Amniotic epithelial cell (primary cell): ENCODE results near the gene B4GAT1.
A peak's percentile ranks its signal among the peaks of the same experiment; 100 is the strongest.

Source experiments
- DNase-seq: peaks from one replicate; pipeline ENCODE4 v3.0.0-alpha.2; 2010; ENCODE audit warnings: low read depth

Gene B4GAT1

GRCh38 chr11:66336234-66337102 is 11.0 kb downstream of the B4GAT1 start, which contains the start of gene RIN1:
Gene RIN1, minus strand, starts transcription at chr11:66336434. Its CDS starts 32 bp downstream, at chr11:66336402.
- DNase-seq = peak; percentile 99

- peak; percentile 49 for DNase-seq
Measured at GRCh38 chr11:66335531-66336233, 11.7 kb downstream of the B4GAT1 start.

- DNase-seq = no peak
Measured at GRCh38 chr11:66334605-66335442, 12.6 kb downstream of the B4GAT1 start.

GRCh38 chr11:66333896-66334604 is 13.4 kb downstream of the B4GAT1 start:
- no peak for DNase-seq

- no peak for DNase-seq
Measured at GRCh38 chr11:66333220-66333877, 14.1 kb downstream of the B4GAT1 start.

- no peak for DNase-seq
Measured at GRCh38 chr11:66332371-66333219, 14.8 kb downstream of the B4GAT1 start.

GRCh38 chr11:66331542-66332370 is 15.7 kb downstream of the B4GAT1 start:
- no peak for DNase-seq

GRCh38 chr11:66330931-66331330 is 16.5 kb downstream of the B4GAT1 start:
- no peak for DNase-seq

GRCh38 chr11:66329165-66329673 is 18.2 kb downstream of the B4GAT1 start:
- no peak for DNase-seq

GRCh38 chr11:66328302-66329144 is 18.9 kb downstream of the B4GAT1 start:
- peak; percentile 45 for DNase-seq

- no peak for DNase-seq
Measured at GRCh38 chr11:66328031-66328301, 19.5 kb downstream of the B4GAT1 start.

- peak; percentile 53 for DNase-seq
Measured at GRCh38 chr11:66327171-66328030, 20.0 kb downstream of the B4GAT1 start.

- no peak for DNase-seq
Measured at GRCh38 chr11:66326261-66327111, 20.9 kb downstream of the B4GAT1 start.

- no peak for DNase-seq
Measured at GRCh38 chr11:66325263-66325671, 22.2 kb downstream of the B4GAT1 start.

- DNase-seq = no peak
Measured at GRCh38 chr11:66324664-66325063, 22.8 kb downstream of the B4GAT1 start.

- no peak for DNase-seq
Measured at GRCh38 chr11:66323684-66324083, 23.7 kb downstream of the B4GAT1 start.
